ENCODE results near the gene DUSP10.

DNA sequence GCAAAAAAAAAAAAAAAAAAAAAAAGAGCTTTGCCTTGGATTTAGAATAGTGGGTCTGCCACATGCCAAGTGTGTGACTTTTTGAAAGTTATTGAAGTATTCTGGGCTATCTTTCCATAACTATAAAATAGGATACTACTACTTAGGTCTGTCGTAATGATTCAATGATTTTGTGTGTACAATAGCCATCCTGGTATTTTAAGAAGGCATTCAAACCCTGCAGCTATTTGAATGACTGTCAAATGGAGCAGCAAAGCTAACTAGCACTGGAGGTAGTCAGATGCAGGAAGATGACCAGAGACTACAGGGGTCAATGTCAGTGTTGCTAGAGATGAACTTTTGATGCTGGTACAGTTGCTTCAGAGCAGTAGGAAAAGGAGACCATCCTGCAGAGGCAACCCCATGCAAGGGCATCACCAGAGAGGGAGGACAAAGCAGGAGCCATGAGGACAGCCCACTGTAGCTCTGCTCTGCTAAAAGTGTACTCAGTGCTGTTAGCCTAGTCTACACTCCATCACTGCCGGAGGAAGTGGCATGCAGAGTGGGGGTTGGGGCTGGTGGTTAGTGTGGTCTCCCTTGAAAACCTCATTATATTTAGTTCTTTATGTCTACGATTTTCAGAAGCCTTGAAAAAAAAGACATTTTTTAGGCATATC is 29.0 kb downstream of the DUSP10 start:
- TF ChIP-seq POLR2A (IDR thresholded peaks at IDR 0.05), result no peak
- TF ChIP-seq, protein P1, sequence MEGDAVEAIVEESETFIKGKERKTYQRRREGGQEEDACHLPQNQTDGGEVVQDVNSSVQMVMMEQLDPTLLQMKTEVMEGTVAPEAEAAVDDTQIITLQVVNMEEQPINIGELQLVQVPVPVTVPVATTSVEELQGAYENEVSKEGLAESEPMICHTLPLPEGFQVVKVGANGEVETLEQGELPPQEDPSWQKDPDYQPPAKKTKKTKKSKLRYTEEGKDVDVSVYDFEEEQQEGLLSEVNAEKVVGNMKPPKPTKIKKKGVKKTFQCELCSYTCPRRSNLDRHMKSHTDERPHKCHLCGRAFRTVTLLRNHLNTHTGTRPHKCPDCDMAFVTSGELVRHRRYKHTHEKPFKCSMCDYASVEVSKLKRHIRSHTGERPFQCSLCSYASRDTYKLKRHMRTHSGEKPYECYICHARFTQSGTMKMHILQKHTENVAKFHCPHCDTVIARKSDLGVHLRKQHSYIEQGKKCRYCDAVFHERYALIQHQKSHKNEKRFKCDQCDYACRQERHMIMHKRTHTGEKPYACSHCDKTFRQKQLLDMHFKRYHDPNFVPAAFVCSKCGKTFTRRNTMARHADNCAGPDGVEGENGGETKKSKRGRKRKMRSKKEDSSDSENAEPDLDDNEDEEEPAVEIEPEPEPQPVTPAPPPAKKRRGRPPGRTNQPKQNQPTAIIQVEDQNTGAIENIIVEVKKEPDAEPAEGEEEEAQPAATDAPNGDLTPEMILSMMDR (IDR thresholded peaks at IDR 0.05), result no peak

Measured in body of pancreas (tissue), 4 donors.